Astrocyte of the hippocampus (primary cell): Measurements from ENCODE around the gene COL20A1.

Experiments
- DNase-seq: peaks from one replicate; pipeline ENCODE4 v3.0.0; 2011; ENCODE audit warnings: low read depth, low spot score

COL20A1 gene

GRCh38 chr20:63261060-63261794, 31.8 kb upstream of the COL20A1 start:
- DNase-seq, result peak; percentile 43

GRCh38 chr20:63261795-63262528, 31.0 kb upstream of the COL20A1 start:
- DNase-seq, result no peak

DNA sequence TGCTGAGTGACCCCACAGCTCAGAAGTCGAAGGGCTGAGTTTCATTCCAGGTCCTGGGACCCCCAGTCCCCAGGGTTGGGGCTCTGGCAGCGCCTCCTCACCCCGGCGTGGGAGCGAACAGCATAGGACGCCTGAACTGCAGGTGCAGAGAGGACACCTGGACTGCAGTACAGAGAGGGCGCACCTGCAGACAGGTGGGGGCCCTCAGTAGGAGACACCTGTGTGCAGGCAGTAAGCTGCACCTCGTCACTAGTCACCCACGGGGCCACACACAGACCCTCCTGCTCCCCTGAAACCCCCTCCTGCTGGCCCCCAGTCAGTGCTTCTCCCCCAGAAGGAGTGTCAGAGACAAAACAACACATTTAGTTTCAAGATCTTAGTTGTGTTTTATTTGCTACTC, 30.1 kb upstream of the COL20A1 start:
- no peak for DNase-seq

DNA sequence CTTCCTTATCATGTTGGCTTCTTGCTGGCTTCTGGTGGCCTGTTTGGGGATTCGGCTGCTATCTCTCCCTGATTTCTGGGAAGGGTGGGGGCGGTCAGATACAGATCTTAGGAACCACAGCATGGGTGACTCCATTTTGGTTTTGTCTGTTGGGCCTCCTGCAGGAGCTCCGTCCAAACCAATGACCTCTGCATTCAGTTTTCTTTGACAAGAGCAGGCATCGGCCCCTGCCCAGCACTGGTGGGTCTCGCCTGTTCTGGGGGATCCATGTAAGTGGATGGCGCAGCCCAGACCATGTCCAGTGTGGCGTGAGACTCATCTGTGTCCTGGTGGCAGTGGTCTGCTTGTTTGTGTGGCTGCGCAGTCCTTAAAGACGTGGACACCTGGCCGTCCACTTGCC, 29.0 kb upstream of the COL20A1 start:
- no peak for DNase-seq

- peak; percentile 36 for DNase-seq
Measured at GRCh38 chr20:63264519-63264918, 28.5 kb upstream of the COL20A1 start.

DNA sequence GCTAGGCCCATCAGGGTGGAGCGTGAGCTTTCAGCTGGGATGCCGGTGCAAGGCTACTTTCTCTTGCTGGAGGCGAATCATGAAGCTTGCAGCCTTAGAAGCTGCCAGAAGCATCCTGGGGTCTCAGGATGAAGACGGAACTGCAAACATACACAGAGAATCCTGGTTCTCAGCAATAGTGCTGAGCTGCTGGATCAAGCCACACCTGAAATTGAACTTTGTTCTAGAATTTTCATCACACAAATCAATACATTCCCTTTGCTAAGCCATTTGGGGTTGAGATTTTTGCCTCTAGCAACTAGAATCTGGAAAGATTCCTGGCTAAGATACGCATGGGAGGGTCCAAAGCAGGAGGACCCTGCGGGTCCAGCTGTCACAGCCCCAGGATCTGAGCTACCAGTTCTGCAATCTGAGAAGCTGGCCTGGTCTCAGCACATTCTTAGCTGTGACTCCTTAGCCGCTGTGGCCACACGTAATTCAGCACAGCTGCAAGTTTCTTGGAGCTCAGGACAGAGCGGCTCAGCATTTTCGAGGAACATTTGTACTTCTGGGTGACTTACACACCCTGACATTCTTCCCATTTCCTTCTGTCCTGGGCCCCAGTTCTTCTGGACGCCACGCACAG, 27.0 kb upstream of the COL20A1 start:
- no peak for DNase-seq

- no peak for DNase-seq
Measured at GRCh38 chr20:63267691-63268090, 25.3 kb upstream of the COL20A1 start.

- DNase-seq, result no peak
Measured at GRCh38 chr20:63268256-63268655, 24.7 kb upstream of the COL20A1 start.

DNA sequence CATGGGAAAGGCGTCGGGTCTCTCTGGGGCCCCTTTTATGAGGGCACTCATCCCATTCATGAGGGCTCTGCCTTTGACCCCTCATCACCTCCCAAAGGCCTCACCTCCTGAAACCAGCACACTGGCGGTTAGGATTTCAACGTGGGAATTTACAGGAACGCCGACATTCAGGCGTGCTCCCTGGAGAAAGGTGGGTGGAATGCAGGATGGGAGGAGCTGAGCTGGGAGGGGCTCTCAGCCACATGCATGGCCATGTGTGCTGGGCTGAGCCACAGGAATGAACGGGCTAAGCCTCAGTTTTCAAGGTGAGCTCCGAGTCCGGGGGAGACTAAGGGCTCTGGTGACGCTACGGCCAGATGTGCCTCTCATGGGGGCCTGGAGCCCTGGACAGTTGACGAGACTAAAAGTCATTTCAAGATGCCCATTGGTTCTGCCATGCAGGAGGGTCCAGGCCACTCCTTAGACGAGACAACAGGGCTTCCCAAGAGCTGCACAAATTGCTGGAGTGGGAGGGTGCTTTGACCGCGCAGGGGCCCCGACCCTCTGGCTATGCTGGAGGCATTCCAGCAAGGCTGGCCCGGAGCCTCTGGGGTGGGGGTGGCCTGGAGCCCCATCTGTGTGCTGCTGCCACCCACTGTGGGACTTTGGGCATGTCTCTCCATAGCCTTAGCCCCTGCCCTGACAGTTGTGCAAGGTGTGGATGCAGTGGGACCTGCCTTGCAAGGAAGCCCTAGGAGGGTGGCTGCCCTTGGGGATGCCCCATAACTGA, 24.1 kb upstream of the COL20A1 start:
- no peak for DNase-seq

DNA sequence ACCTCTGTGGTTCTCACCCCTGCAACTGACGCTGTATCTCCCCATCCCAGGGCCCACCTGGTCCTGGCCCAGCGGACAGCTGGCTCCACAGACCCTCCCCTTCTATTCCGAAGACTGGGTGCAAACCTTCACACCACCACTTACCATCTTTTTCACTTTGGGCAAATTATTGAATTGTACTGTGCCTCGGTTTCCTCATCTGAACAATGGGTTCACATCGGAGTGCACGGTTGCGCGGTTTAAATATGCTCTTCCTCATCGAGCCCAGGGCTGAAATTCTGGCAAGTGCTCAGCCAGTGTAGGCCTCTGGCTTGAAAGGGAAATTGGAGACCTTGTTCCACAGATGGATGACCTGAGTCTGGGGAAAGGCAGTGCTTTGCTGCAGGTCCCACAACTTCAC, 23.3 kb upstream of the COL20A1 start:
- no peak for DNase-seq

DNA sequence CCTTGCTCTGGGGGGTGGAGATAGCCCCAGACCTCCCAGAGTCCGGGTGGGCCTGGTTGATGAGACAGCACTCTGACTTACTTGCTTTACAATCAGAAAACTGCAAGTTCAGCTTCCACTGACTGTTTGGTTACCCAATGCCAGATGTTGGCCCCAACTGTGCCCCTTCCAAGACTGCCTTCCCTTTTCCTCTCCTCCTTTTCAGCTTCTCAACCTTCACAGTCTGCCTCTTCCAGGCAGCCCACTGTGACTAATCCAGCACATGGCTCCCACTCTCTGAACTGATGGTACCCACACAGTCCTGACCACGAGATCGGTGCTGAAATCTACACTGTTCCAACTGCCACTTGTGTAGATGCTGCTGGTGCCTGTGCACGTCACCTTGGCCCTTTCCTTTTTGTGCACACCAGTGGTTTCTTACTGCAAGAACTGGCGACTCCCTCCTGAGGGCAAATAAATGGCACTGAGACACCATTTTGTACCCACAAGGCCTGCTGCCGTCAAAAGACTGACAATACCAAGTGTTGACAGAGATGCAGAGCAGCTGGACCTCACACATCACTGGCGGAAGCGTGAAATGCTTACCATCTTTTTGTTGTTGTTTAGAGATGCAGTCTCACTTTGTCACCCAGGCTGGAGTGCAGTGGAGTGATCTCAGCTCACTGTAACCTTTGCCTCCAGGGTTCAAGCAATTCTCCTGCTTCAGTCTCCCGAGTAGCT, 22.2 kb upstream of the COL20A1 start:
- DNase-seq, result no peak

DNA sequence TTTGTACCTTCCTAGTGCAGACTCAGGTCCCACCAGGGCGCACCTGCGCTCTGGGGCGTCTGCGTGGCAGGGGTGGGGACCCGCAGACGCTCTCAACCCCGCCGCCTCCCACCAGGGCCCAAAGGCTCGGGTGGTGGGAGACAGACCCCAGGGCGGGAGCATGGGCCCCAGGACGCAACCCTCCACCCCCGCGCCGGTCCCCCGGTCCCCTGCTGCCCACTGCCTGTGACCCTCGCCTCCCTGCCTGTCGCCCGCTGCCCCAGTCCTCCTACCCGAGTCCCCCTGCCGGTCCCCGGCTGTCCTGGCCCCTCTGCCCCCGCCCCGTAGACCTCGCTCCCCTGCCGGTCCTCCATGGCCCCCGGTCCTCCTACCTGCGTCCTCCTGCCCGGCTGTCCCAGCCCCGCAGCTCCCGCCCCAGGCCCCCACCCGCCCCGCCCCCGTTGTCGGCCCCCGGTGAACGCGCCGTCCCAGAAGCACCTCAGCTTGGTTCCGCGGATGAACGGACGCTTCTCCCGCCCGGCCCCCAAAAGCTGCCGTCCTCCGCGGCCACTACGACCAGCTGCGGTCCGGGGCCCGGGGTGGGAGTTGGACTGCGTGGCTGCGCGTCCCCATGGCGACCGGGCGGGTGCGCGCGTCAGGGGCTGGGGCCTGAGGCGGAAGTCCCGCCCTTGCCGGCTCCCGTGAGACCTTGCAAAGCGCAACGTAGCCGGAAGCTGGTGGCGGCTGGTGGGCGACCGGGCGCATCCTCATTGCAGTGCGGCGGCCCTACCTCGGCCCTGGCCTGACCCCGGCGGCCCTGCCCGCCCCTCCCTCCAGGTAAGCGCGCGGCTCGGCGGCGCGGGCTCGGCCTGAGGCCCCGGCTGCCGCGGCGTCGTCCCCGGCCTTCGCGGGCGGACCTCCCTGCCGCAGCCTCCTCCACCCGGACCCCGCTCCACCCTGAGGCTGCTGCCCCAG, 20.6 kb upstream of the COL20A1 start, which contains the start of gene ARFGAP1:
Gene ARFGAP1, plus strand, starts transcription at position 709 of the 954 bp plus-strand sequence. CDS start 2,768 bp downstream, outside the sequence.
- DNase-seq, result peak; percentile 96

GRCh38 chr20:63273059-63273579, 19.9 kb upstream of the COL20A1 start:
- no peak for DNase-seq

GRCh38 chr20:63273635-63274380, 19.2 kb upstream of the COL20A1 start:
- peak; percentile 79 for DNase-seq

GRCh38 chr20:63274381-63275228, 18.4 kb upstream of the COL20A1 start:
- no peak for DNase-seq

GRCh38 chr20:63275825-63276224, 17.2 kb upstream of the COL20A1 start:
- DNase-seq, result no peak

DNA sequence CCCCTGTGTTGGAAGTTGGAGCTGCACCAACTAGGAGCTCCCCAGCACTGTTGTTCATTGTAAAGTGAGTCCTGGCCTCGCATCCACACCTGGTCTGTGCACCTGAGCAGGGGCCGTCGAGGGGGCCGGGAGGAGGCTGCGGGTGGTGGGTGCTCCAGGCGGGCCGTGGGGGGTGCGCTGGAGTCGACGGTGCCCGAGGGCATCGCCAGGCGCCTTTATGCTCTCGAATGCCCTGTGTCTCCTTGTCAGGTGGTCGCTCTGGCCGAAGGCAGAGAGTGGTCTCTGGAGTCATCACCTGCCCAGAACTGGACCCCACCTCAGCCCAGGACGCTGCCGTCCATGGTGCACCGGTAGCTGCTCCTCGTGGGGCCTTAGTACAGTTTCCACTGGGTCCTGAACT, 16.0 kb upstream of the COL20A1 start:
- DNase-seq, result no peak
